Renal pelvis (tissue), 4 donors: ENCODE results near the gene OCA2. TPM values are rescaled to one million over a fixed set of nuclear protein-coding genes. Genes with fewer than 3 reads are reported as not detected.
"Not testable (repeated sequence)": the region's sequence is repeated elsewhere in the genome, so short reads cannot be mapped to it uniquely, and the experiment has no call there.

Experiments
- DNase-seq: peaks from one replicate; pipeline ENCODE4 v3.0.0-alpha.2; 2013
- polyA plus RNA-seq, 3 donors: library from polyadenylated mRNA; unstranded; fragments of 120-200 nt; gene quantifications; one replicate each; pipeline ENCODE4 v1.2.1, GENCODE V29; 2013; ENCODE audit not compliant: insufficient read length in 3 of 3

OCA2 gene
- polyA plus RNA-seq, 3 donors: 8.2 to 9.9 (median 9.0) TPM

GRCh38 chr15:27782125-27782524 is 317.0 kb downstream of the OCA2 start:
- DNase-seq: no peak

DNA sequence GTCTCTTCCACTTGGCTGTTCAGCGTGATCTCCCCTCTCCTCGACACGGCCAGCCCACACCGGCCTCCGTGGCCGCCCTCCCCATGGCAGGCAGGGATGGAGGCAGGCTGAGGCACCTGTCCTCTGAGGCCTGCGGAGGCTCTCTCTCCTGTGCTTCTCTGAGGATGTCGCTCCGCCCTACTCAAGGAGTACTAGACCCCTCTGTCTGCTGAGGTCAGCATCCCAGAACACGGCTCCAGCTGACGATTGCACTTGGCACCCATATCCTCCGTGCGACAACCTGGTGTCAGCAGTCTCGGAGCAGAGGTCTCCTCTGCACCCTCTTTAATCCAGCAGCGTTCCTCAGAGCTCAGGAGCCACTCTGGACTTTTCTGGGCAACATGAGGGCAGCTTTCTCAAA is 322.6 kb downstream of the OCA2 start:
- DNase-seq: no peak

DNA sequence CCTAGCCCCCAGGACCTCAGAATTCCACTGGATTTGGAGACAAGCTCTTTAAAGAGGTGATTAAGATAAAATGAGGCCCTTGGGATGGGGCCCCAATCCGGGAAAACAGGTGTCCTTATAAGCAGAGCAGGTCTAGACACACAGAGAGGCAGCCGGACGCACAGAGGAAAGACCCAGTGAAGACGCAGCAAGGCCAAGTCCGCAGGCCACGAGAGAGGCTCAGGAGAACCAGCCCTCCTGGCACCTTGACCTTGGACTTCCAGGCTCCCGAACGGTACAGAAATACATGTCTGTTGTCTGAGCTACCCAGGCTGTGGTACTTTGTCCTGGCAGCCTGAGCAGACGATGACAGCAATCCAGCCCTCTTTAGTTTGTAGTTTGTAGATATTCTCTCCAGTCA is 324.5 kb downstream of the OCA2 start:
- DNase-seq: no peak

DNA sequence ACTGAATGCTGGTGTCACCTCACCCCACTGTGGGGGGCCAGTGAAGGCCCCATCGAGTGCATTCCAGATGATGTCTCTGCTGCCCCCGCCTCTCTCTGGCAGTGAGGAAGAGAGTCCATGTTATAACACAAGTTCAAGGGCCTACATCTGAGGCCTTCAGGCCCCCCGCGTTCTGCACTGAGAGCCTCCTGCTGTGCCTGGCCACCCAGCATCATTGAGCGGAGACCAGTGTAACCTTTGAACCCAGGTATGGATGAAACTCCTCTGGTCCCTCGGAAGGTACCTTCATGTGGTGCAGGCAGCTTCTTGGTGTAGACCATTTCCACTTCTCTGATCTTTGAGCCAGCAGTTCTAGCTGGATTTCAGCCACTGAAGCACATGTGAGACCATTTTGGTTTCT is 324.9 kb downstream of the OCA2 start:
- DNase-seq: no peak

DNA sequence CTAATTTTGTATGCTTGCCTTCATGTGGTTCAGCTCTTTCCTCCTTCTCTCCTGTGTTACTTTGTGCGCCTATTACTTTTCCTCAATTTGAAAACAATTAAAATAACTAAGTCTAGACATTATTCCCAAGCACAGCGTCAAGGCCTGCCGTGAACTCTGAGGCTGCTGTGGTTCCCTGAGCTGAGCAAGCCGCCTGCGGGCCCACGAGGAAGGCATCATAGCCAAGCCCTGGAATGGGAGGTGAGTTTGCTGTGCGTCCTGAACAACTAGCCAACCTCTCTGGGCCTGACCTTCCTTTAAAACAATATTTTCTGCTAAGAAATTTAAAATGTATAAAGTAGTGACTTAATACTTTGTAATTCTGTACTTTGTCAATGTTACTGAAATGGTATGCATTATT is 327.2 kb downstream of the OCA2 start:
- no peak for DNase-seq

GRCh38 chr15:27770769-27771554 is 328.2 kb downstream of the OCA2 start:
- DNase-seq: no peak

- no peak for DNase-seq
These were observed 329.0 kb downstream of the OCA2 start for GRCh38 chr15:27770086-27770607.

- DNase-seq: no peak
These were observed 329.5 kb downstream of the OCA2 start for GRCh38 chr15:27769652-27770051.

DNA sequence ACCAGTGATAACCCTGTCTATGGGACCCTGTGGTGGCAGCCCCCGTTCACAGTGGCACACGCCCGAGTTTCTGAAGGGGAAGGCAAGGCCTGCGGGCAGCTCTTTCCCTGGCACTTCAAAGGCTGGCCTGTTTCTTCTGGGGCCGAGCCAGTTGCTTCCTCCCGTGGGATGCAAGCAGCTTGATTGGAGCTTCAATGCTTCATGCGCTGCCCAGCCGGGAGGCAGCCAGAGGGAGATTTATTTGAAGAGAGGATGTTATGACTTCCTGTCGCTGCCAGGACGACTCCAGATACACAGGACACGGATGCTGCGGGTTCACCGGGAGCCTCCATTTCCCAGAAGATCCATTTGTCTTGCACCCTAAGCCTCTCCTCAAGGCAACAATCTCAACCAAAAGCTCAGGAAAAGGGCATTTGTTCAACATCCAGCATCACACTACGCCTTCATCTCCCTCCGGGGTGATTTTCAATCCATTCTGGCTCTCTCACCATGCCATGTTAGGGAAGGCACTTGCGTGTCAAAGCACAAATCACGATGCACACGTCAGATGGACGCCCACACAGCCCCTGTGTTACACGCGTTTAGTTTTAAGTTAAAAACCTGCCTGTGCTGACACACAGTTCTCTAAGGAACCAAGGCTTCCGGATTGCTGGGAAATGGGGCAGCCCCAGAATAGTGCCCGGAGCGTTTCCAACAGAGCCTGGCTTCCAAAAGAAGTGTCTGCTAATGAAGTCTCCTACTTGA is 330.2 kb downstream of the OCA2 start:
- no peak for DNase-seq

DNA sequence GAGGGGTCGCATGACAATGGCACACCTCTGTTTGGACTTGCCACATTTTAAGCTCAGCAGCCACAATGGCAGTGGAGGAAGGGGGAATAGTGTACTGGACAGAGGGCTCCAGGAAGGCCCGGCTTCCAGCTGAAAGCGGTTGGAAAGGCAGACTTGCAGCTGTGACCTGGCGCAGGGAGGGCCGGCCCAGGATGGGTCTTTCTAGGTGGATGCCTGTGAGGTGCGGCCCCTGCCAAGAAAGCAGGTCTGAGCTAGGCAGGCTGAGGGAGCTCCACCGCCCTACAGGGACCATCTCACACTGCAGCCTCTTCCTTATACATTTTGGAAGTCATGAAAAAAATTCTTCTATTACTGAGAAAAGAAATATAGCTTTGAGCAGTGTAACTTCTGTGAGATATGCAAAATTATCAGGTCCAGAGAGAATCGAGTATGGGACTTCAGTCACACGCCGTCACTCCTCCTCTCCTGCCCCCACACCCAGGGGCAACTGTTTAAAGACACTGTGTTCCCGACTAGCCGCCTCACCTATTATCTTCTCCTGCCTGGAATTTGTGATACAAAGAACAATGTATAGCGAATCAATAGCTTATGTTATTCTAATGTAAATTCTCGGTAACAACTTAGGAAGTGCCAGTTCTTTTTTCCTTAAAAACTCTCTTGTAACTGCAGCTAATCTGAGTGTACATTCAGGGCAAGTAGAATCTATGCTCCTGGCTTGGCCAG is 331.0 kb downstream of the OCA2 start:
- DNase-seq: no peak

GRCh38 chr15:27767430-27767829 is 331.7 kb downstream of the OCA2 start:
- not testable (repeated sequence) for DNase-seq

DNA sequence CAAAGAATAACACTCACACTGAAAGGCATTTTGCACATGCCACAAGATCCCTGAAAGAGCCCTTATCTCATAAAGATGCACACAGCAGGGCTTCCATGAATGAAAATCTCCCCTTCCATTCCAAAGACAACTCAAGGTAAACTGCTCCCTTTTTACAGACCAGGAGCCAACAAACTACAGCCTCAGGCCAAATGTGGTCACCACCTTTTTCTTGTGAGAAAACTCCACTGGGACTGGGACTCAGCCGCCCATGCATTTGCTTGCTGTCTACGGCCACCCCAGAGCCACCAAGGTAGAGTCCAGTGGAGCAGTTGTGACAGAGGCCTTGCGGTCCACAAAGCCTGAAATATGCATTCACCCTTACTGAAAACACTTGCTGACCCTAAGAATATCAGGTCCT is 334.8 kb downstream of the OCA2 start:
- no peak for DNase-seq

GRCh38 chr15:27763514-27763913 is 335.6 kb downstream of the OCA2 start:
- no peak for DNase-seq

GRCh38 chr15:27762471-27762870 is 336.6 kb downstream of the OCA2 start:
- DNase-seq: no peak

GRCh38 chr15:27757052-27757451 is 342.1 kb downstream of the OCA2 start:
- DNase-seq: no peak

GRCh38 chr15:27752691-27753090 is 346.4 kb downstream of the OCA2 start:
- no peak for DNase-seq

DNA sequence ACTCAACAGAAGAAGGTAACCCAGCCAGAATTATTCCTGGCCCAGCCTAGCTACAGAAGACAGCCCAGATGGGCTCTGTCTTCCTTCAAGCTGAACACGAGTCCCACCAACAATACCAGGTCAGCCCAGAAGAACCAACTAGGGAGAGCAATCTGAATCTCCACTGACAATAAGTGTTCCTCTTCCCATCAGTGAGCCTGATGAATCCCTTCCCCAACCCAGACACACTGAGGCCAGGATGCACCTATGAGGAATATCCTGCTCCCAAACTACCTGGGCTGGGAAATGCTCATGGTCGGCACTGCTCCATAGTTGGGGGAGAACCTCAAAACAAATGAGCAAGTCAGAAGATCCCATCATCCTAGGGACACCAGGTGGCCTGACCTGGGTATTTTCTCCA is 351.1 kb downstream of the OCA2 start:
- no peak for DNase-seq

DNA sequence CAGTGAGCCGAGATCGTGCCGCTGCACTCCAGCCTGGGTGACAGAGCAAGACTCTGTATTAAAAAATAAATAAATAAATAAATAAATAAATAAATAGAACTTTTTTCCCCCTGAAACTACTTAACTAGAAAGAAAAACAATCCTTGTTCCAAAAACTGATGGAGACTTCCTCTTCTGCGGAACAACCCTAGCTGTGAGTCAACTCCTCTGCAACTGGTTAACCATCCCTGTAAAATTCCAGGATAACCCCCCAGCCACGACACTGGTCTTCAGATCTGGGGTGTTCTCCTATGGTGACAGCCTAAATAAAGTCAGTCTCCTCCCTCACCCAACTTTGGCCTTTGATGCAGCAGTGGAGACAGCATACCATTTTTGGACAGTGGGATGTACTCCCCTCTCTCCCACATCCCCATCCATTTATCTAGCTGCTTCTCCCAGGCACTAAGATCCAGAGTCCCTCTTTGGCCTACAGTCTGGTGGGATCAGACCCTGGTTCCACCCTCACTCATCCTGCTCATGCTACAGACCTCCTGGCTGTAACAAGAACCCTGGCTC is 352.6 kb downstream of the OCA2 start:
- no peak for DNase-seq

GRCh38 chr15:27744641-27745040 is 354.5 kb downstream of the OCA2 start:
- DNase-seq: no peak

DNA sequence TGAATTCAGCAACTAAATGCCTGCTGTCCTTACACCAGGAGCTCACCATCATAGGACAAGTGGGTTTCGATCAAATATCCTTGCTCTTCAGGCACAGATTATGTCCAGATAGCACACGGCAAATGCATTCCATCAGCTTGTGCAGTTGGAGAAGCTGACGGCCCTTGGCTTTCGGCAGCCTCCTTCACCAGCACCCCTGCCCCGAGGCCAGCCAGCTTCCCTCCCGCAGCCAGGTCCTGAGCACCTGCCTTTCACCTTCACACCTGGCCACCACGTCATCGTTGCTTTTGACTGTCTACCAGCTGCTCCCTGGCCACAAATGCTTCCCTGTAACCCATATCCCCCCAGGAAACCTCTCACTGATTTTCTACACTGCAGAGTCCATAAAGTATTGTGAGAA is 355.5 kb downstream of the OCA2 start:
- no peak for DNase-seq

DNA sequence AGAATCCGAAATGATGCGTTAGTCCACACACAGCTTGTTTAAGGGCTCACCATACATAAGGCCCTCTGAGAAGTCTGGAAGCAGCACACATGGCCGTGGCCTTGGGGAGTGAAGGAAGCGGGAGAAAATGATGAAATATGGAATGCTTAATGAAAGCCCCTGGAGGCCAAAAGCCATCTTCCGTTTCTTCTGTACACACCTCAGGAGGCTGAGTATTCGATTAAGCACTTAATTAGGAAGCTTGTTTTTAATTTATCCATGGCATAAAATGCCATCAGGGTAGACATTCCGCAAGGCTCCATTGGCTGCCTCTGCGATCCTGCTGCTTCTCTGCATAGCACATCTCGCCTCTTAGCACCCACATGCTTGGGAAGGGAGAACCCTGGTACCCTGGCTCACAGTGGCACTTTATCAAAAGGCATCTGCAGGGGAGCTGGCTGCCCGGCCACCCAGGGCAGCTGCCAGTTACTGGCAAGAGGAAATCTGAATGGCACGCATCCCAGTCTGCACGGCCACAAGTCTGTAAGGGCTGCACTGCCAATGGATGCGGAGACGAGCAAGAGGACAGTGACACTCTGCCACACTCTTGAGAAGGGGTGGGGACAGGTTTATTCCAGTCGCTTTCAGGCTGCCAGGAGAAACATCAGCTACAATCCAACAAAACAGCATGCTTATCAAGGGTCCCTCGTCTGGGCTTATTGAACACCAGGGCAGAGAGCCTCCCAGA is 356.2 kb downstream of the OCA2 start:
- DNase-seq: no peak
